ENCODE data around the gene SIGLEC12.

DNA sequence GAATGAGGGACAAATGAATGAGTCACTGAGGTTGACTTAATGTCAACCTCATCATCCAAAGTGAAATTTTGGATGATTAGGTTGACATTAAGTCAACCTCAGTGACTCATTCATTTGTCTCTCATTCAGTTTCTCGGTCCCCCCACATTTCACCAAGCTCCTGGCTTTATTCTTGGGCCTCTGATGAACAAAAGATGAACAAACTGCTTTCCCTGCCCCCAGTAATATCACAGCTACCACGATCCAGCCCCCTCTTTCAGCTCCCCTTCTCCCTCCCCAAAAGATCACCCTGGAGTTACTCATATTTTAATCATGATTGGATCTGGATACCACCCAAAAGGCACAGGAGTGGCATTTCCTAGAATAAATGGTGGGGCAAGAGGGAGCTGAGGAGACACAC, 12.5 kb downstream of the SIGLEC12 start:
- TF ChIP-seq, protein P1, sequence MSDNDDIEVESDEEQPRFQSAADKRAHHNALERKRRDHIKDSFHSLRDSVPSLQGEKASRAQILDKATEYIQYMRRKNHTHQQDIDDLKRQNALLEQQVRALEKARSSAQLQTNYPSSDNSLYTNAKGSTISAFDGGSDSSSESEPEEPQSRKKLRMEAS (IDR thresholded peaks at IDR 0.05; ENCODE audit: insufficient read depth, insufficient read length) = no peak
- TF ChIP-seq CTCF (IDR thresholded peaks at IDR 0.05; ENCODE audit: extremely low read depth in 1 of 2, insufficient read depth in 1 of 2, low read depth in 1 of 2, low read length in 2 of 2) = no peak
- no peak for TF ChIP-seq EZH2 (IDR thresholded peaks at IDR 0.05; ENCODE audit: borderline replicate concordance, low read depth, low read length, severe bottlenecking)
- no peak for TF ChIP-seq GATA2 (IDR thresholded peaks at IDR 0.05; ENCODE audit: insufficient read depth, insufficient read length, low read depth, low read length)
- no peak for TF ChIP-seq POLR2A (IDR thresholded peaks at IDR 0.05; ENCODE audit: low read depth, low read length)
- no peak for TF ChIP-seq POLR2AphosphoS5 (IDR thresholded peaks at IDR 0.05; ENCODE audit: insufficient read depth, low read depth, low read length)
- no peak for TF ChIP-seq JUN (IDR thresholded peaks at IDR 0.05; ENCODE audit: borderline replicate concordance, insufficient read depth, insufficient read length, low read depth)
